Adrenal gland (tissue), 12 donors: ENCODE measurements around the gene GPC6. TPM values are rescaled to one million over a fixed set of nuclear protein-coding genes. Genes with fewer than 3 reads are reported as not detected.

Experiments used
- DNase-seq, 7 donors: peaks; one replicate each; pipeline ENCODE4 v3.0.0-alpha.2; 2019 to 2020
- H3K27ac ChIP-seq, 5 donors: fragments of 200-600 bp; sonication (generic) in 4 of 5; 1 replicate in 3 of 5; 2 replicates in 2 of 5; pipeline versions ENCODE4 v1.5.1 to v1.8.0; 2016 to 2020; ENCODE audit warnings: mild to moderate bottlenecking in 1 of 5
- H3K27me3 ChIP-seq: fragments of 200-600 bp; 2 replicates; pipeline ENCODE4 v1.8.0; 2021
- H3K36me3 ChIP-seq, 2 donors: fragments of 200-600 bp; replicated peaks in 1 of 2; 1 replicate in 1 of 2; 2 replicates in 1 of 2; pipeline versions ENCODE4 v1.5.1 to v1.8.0; 2018 to 2022
- H3K4me1 ChIP-seq, 2 donors: fragments of 200-600 bp; replicated peaks in 1 of 2; 1 replicate in 1 of 2; 2 replicates in 1 of 2; pipeline versions ENCODE4 v1.5.1 to v1.8.0; 2018 to 2021
- H3K4me3 ChIP-seq, 4 donors: fragments of 200-600 bp; sonication (generic) in 3 of 4; one replicate each; pipeline ENCODE4 v1.5.1; 2016 to 2018
- H3K9me3 ChIP-seq, 3 donors: fragments of 200-600 bp; sonication (generic) in 1 of 3; replicated peaks in 1 of 3; 1 replicate in 2 of 3; 2 replicates in 1 of 3; pipeline versions ENCODE4 v1.5.1 to v1.8.0; 2016 to 2021
- POLR2A ChIP-seq, 2 donors: fragments of 450-650 bp; IDR thresholded peaks; one replicate each; pipeline ENCODE4 v1.6.1; 2017; ENCODE audit warnings: antibody characterized with exemption in 2 of 2, mild to moderate bottlenecking in 2 of 2, moderate library complexity in 1 of 2
- WGBS, 4 donors: extraction: QIAGEN DNeasy Blood & Tissue Kit in 2 of 4; methylation state at CpG; one replicate each; pipeline versions ENCODE4 v1.1.5 to v1.1.7; 2013 to 2017; 5-methylcytosine and 5-hydroxymethylcytosine counted together
- intact Hi-C, 2 donors: fragments of 100-400 bp; cut with DNase I; formaldehyde crosslinking; loops; one replicate each; pipeline versions ENCODE4 v1.14.1 to v1.15.0; 2022 to 2023
- polyA plus RNA-seq, 3 donors: library from polyadenylated mRNA; stranded (reverse); fragments of 200-250 nt in 2 of 3; fragments of 350-450 nt in 1 of 3; fragmentation: Illumina TruSeq in 1 of 3; extraction: RNeasy Lipid Tissue Mini Kit (QIAGEN cat#74804) in 1 of 3; gene quantifications; one replicate each; pipeline ENCODE4 v1.2.3, GENCODE V29; 2013 to 2014
- total RNA-seq, 9 donors: library from RNA; depleted of rRNA in 4 of 9; stranded (reverse); fragments of >200 nt in 4 of 9; fragments of 120-200 nt in 1 of 9; fragmentation: NEBNext Ultra II Directional in 1 of 9; extraction: Animal tissue kit (Norgen Biotek cat#: 25700) in 1 of 9; gene quantifications; one replicate each; pipeline versions ENCODE4 v1.1.0 to v1.2.4, GENCODE V29; 2013 to 2023
- TF ChIP-seq, protein P1 (sequence below), 6 experiments: fragments of 450-650 bp in 4 of 6; fragments of 200-600 bp in 2 of 6; sonication (generic) in 1 of 6; IDR thresholded peaks; 1 replicate in 5 of 6; 2 replicates in 1 of 6; pipeline versions ENCODE4 v1.5.1 to v1.8.0; 2016 to 2021; ENCODE audit warnings: antibody characterized with exemption in 6 of 6, mild to moderate bottlenecking in 2 of 6, moderate library complexity in 1 of 6
- donor health status: healthy with polysubstance abuse.
- donor health status: Bipolar disorder and iron deficiency.
- donor health status: DM: yes; HTN: yes; CAD: no.
- donor health status: DM: no; HTN: no; CAD: no.
- donor health status: DM: no; HTN: no; CAD: no.
- donor health status: DM: yes; HTN: yes; CAD: no.

Gene GPC6
- total and polyA plus RNA-seq, 12 donors: 0.37 to 62.3 (median 2.5) TPM

DNA sequence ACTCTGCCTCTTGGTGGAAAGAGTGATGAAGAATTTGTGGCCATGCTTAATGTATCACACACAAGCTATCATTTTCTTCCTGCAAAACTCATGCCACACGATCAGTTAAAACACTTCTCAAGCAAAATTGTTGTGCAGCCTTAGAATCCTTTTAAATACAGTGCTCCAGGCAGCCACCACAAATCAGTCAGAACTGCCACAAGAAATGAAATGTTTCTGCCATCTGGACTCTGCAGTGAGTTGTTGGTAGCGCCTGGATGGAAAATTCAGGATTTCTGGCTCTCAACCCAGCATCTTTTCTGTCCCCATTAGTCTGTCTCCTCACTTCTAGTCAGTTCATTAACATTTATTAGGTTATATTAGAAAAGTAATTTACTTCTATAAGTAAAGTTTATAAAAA, 179.5 kb downstream of the GPC6 start:
- Histone ChIP-seq H3K4me3 (no peak overlapping the region), H3K27ac (no peak overlapping the region), H3K4me1 (no peaks in the 10 kb centered on the region), H3K36me3 (no peaks in the 10 kb centered on the region), H3K9me3 (no peaks in the 10 kb centered on the region), H3K27me3 (no peaks in the 10 kb centered on the region)
- DNase-seq: no peak
- WGBS, 4 donors: 77 to 84% (median 81%) methylated on average over 2 of the region's 2 CpGs
- intact Hi-C loops: no loop called here
- no peak for TF ChIP-seq POLR2A (IDR thresholded peaks at IDR 0.05)
- TF ChIP-seq, protein P1, sequence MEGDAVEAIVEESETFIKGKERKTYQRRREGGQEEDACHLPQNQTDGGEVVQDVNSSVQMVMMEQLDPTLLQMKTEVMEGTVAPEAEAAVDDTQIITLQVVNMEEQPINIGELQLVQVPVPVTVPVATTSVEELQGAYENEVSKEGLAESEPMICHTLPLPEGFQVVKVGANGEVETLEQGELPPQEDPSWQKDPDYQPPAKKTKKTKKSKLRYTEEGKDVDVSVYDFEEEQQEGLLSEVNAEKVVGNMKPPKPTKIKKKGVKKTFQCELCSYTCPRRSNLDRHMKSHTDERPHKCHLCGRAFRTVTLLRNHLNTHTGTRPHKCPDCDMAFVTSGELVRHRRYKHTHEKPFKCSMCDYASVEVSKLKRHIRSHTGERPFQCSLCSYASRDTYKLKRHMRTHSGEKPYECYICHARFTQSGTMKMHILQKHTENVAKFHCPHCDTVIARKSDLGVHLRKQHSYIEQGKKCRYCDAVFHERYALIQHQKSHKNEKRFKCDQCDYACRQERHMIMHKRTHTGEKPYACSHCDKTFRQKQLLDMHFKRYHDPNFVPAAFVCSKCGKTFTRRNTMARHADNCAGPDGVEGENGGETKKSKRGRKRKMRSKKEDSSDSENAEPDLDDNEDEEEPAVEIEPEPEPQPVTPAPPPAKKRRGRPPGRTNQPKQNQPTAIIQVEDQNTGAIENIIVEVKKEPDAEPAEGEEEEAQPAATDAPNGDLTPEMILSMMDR (IDR thresholded peaks at IDR 0.05): no peak

DNA sequence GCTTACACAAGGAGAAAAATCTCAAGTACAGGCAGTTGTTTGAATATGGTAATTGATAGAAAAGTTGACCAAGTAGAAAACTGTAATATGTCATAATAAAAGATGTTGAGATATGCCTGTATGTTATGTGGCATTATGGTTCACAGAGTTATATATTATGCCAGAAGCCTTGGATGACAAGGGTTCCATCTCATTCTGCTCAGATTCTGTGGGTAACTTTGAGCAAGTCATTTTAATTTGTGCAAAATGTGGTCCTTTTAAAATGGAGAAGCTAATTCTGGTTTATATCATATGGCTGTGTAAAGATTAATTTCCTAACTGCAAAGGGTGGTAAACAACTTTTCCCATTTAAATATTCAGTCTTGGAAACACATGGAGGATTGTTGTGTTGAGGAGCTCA, 180.9 kb downstream of the GPC6 start:
- no peaks in the 10 kb centered on the region for H3K4me1 ChIP-seq
- no peak for TF ChIP-seq POLR2A (IDR thresholded peaks at IDR 0.05)
- TF ChIP-seq, protein P1 (IDR thresholded peaks at IDR 0.05): no peak
- H3K4me3 ChIP-seq: no peak overlapping the region
- no peak for DNase-seq
- H3K27me3 ChIP-seq: no peaks in the 10 kb centered on the region
- H3K9me3 ChIP-seq: no peaks in the 10 kb centered on the region
- intact Hi-C loops: no loop called here
- H3K36me3 ChIP-seq: no peaks in the 10 kb centered on the region
- H3K27ac ChIP-seq: no peak overlapping the region

DNA sequence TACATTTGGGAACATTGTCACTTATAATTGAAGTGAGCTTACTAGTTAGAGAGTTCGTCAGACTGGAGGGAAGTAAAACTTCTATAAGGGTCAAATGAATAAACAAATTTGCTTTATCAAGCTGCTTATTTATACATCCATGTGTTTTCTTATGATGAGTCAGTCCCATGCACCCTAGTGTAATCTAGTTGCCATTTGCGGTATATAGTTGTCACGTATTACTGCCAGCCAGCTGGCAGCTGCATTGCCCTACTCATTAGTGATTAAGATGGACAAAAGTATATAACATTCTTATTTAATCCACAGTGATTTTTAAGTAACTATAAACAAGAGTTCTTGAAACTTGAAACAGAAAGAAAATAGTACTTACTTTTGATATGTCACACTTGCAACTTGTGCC, 182.4 kb downstream of the GPC6 start:
- H3K4me1 ChIP-seq: no peaks in the 10 kb centered on the region
- 87 to 90% (median 88%) methylated on average over 3 of the region's 3 CpGs for WGBS, 4 donors
- no peaks in the 10 kb centered on the region for H3K9me3 ChIP-seq
- H3K36me3 ChIP-seq: no peaks in the 10 kb centered on the region
- H3K27ac ChIP-seq: no peak overlapping the region
- no peaks in the 10 kb centered on the region for H3K27me3 ChIP-seq
- no peak for DNase-seq
- TF ChIP-seq, protein P1 (IDR thresholded peaks at IDR 0.05): no peak
- no peak for TF ChIP-seq POLR2A (IDR thresholded peaks at IDR 0.05)
- intact Hi-C loops: no loop called here
- no peak overlapping the region for H3K4me3 ChIP-seq

DNA sequence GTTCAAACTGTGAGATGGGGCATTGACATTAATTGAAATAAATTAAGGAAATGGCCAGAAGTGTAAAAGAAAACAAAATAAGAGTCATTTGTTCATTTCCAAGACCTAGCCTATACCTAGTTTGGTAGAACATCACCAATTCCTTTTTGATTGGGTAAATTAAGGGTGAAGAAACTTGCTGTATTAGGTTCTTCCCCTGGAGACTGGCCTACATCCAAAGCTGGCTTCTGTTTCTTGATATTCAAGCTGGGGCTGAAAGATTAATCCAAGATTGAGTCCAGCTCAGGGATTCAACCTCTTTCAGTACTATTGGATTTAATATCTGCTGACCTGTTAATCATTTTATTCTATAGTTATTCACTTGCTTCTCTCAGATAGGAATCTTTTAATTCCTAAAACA, 183.2 kb downstream of the GPC6 start:
- H3K4me3 ChIP-seq: no peak overlapping the region
- no peak for TF ChIP-seq POLR2A (IDR thresholded peaks at IDR 0.05)
- TF ChIP-seq, protein P1 (IDR thresholded peaks at IDR 0.05): no peak
- H3K36me3 ChIP-seq: no peaks in the 10 kb centered on the region
- H3K27ac ChIP-seq: no peak overlapping the region
- intact Hi-C loops: no loop called here
- no peaks in the 10 kb centered on the region for H3K27me3 ChIP-seq
- no peaks in the 10 kb centered on the region for H3K9me3 ChIP-seq
- no peak for DNase-seq
- H3K4me1 ChIP-seq: no peaks in the 10 kb centered on the region
